ENCODE results near the gene NFIB. TPM values are rescaled to one million over a fixed set of nuclear protein-coding genes. Genes with fewer than 3 reads are reported as not detected.
A peak's percentile ranks its signal among the peaks of the same experiment; 100 is the strongest.

Gene NFIB
- total RNA-seq, 1 experiment from 2014 or later = 11.3 TPM

GRCh38 chr9:14189146-14189545, 124.8 kb downstream of the NFIB start:
- DNase-seq (ENCODE audit: low spot score) = no peak

GRCh38 chr9:14188538-14188937, 125.4 kb downstream of the NFIB start:
- no peak for DNase-seq (ENCODE audit: low spot score)

- no peak for DNase-seq (ENCODE audit: low spot score)
These were observed 125.9 kb downstream of the NFIB start for GRCh38 chr9:14188011-14188410.

GRCh38 chr9:14186096-14186495, 127.8 kb downstream of the NFIB start:
- no peak for DNase-seq (ENCODE audit: low spot score)

GRCh38 chr9:14185016-14185415, 128.9 kb downstream of the NFIB start:
- no peak for DNase-seq (ENCODE audit: low spot score)

GRCh38 chr9:14183001-14183400, 130.9 kb downstream of the NFIB start:
- DNase-seq (ENCODE audit: low spot score) = no peak

- DNase-seq (ENCODE audit: low spot score) = no peak
These were observed 132.9 kb downstream of the NFIB start for GRCh38 chr9:14180960-14181537.

GRCh38 chr9:14180093-14180959, 133.6 kb downstream of the NFIB start:
- no peak for DNase-seq (ENCODE audit: low spot score)

GRCh38 chr9:14179449-14179848, 134.5 kb downstream of the NFIB start:
- no peak for DNase-seq (ENCODE audit: low spot score)

GRCh38 chr9:14175778-14176177, 138.2 kb downstream of the NFIB start:
- DNase-seq (ENCODE audit: low spot score) = no peak

- no peak for DNase-seq (ENCODE audit: low spot score)
These were observed 140.2 kb downstream of the NFIB start for GRCh38 chr9:14173713-14174112.

- DNase-seq (ENCODE audit: low spot score) = peak; percentile 9
These were observed 142.9 kb downstream of the NFIB start for GRCh38 chr9:14170973-14171596.

- DNase-seq (ENCODE audit: low spot score) = no peak
These were observed 143.5 kb downstream of the NFIB start for GRCh38 chr9:14170392-14170931.

GRCh38 chr9:14168381-14168780, 145.6 kb downstream of the NFIB start:
- no peak for DNase-seq (ENCODE audit: low spot score)

GRCh38 chr9:14165376-14166035, 148.4 kb downstream of the NFIB start:
- no peak for DNase-seq (ENCODE audit: low spot score)

- no peak for DNase-seq (ENCODE audit: low spot score)
These were observed 149.0 kb downstream of the NFIB start for GRCh38 chr9:14164908-14165307.

- no peak for DNase-seq (ENCODE audit: low spot score)
These were observed 154.3 kb downstream of the NFIB start for GRCh38 chr9:14159440-14160216.

GRCh38 chr9:14158916-14159315, 155.0 kb downstream of the NFIB start:
- no peak for DNase-seq (ENCODE audit: low spot score)

GRCh38 chr9:14158136-14158813, 155.7 kb downstream of the NFIB start:
- no peak for DNase-seq (ENCODE audit: low spot score)

GRCh38 chr9:14157191-14157590, 156.8 kb downstream of the NFIB start:
- no peak for DNase-seq (ENCODE audit: low spot score)

GRCh38 chr9:14156046-14156445, 157.9 kb downstream of the NFIB start:
- DNase-seq (ENCODE audit: low spot score) = no peak

Data from H4 (cell line).